ENCODE data around the gene SP9. TPM values are rescaled to one million over a fixed set of nuclear protein-coding genes. Genes with fewer than 3 reads are reported as not detected.

The SP9 gene
- polyA plus RNA-seq: not detected

- peaks cover 56% of the 10 kb centered on the region for H3K27me3 Mint-ChIP-seq
- H3K27ac Mint-ChIP-seq: peak within 1 kb of the TSS; percentile 93 to 94 (median 93)
- H3K4me1 Mint-ChIP-seq: peaks cover 2 to 10% (median 9%) of the 10 kb centered on the region in 3 donors
- H3K4me3 Mint-ChIP-seq: peak within 1 kb of the TSS; percentile 25 to 85 (median 74)
- H3K36me3 Mint-ChIP-seq: peaks cover 3% of the 10 kb centered on the region
- H3K9me3 Mint-ChIP-seq: peaks cover 0 to 18% (median 0%) of the 10 kb centered on the region in 3 donors
Measured at GRCh38 chr2:174334781-174335251, at the start of gene SP9. Gene SP9 (plus strand): TSS chr2:174334954. CDS start chr2:174335093, 139 bp downstream.

DNA sequence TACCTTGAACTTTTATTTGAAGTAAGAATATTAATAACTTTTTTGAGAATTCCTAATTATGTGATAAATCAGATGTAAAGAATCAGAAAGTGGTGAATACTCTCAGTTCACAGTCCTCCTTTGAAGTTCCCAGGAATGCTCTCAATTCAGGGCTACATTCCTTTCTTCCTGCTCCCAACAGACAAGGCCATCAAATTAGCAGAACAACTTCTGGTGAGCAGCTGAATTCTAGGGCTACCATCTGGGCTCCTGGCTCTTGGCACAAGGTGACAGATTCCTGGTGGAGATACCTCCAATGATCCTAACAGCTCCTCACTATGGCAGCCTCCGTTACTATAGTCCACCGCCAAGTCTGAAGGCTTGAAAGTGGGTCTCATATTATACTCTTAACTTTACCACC lies 48.6 kb upstream of the SP9 start:
- Mint-ChIP-seq H3K27me3 (peaks cover 21% of the 10 kb centered on the region), H3K9me3 (peaks cover 0 to 5% (median 0%) of the 10 kb centered on the region in 3 donors)

DNA sequence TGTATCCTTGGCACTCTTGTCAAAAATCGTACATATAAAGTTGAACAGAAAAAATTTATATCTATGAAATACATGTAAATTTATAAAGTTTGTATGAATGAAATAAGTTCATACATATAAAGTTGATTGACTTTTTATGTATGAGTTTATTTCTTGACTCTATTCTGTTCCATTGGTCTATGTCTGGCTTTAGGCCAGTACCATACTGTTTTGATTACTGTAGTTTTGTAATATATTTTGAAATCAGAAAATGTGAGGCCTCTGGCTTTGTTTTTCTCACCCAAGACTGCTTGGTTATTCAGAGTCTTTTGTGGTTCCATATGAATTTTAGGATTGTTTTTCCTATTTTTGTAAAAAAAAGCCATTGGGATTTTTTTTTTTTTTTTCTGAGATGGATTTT lies 41.8 kb upstream of the SP9 start:
- no peak overlapping the region for H3K4me3 Mint-ChIP-seq
- no peak overlapping the region for H3K27ac Mint-ChIP-seq
- H3K9me3 Mint-ChIP-seq: peaks cover 0 to 1% (median 0%) of the 10 kb centered on the region in 3 donors
- H3K27me3 Mint-ChIP-seq: no peaks in the 10 kb centered on the region
- H3K4me1 Mint-ChIP-seq: peaks cover 0 to 2% (median 0%) of the 10 kb centered on the region in 3 donors
- peaks cover 2% of the 10 kb centered on the region for H3K36me3 Mint-ChIP-seq

More for the DNA sequence above, 48.6 kb upstream of the SP9 start:
- Mint-ChIP-seq H3K36me3 (peaks cover 2% of the 10 kb centered on the region), H3K4me3 (no peak overlapping the region), H3K27ac (no peak overlapping the region), H3K4me1 (peaks cover 0 to 2% (median 0%) of the 10 kb centered on the region in 3 donors)

- Mint-ChIP-seq H3K36me3 (no peaks in the 10 kb centered on the region), H3K9me3 (no peaks in the 10 kb centered on the region), H3K4me3 (no peak overlapping the region), H3K27ac (no peak overlapping the region), H3K4me1 (no peaks in the 10 kb centered on the region), H3K27me3 (peaks cover under 1% of the 10 kb centered on the region)
Measured at GRCh38 chr2:174300114-174300513, 34.6 kb upstream of the SP9 start.

GRCh38 chr2:174312581-174313234 lies 22.0 kb upstream of the SP9 start:
- Mint-ChIP-seq H3K9me3 (peaks cover 0 to 2% (median 0%) of the 10 kb centered on the region in 3 donors), H3K27me3 (peaks cover 43% of the 10 kb centered on the region), H3K36me3 (peaks cover 3% of the 10 kb centered on the region), H3K4me3 (no peak overlapping the region), H3K4me1 (no peaks in the 10 kb centered on the region), H3K27ac (no peak overlapping the region)

DNA sequence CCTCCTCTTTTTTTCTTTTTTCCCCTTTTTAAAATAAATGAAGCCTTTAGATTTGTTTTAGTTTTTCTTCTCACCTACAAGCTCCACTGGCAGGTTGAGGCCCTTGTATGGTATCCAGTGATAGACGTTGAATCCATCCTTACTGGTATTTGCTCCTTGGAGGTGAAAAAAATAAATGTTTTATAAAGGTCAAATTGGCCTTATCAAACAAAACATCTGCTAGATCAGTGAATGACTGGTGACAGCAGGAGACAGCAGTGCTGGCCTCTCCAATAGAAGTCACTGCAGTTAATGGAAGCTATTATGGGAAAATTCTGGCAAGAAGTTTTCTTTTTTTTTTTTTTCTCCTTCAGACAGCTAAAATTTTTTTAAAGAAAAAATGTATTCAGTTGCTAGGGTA lies 12.6 kb upstream of the SP9 start:
- H3K9me3 Mint-ChIP-seq: peaks cover 0 to 3% (median 0%) of the 10 kb centered on the region in 3 donors
- H3K36me3 Mint-ChIP-seq: peaks cover 3% of the 10 kb centered on the region
- peaks cover 17% of the 10 kb centered on the region for H3K27me3 Mint-ChIP-seq
- peaks cover 6 to 9% (median 8%) of the 10 kb centered on the region in 3 donors for H3K4me1 Mint-ChIP-seq
- H3K4me3 Mint-ChIP-seq: no peak overlapping the region
- H3K27ac Mint-ChIP-seq: no peak overlapping the region

- Mint-ChIP-seq H3K4me1 (peaks cover 12 to 15% (median 13%) of the 10 kb centered on the region in 3 donors), H3K27ac (no peak overlapping the region), H3K9me3 (peaks cover 0 to 3% (median 0%) of the 10 kb centered on the region in 3 donors), H3K36me3 (peaks cover 3% of the 10 kb centered on the region), H3K4me3 (no peak overlapping the region), H3K27me3 (peaks cover 23% of the 10 kb centered on the region)
Measured at GRCh38 chr2:174322746-174323145, 12.0 kb upstream of the SP9 start.

DNA sequence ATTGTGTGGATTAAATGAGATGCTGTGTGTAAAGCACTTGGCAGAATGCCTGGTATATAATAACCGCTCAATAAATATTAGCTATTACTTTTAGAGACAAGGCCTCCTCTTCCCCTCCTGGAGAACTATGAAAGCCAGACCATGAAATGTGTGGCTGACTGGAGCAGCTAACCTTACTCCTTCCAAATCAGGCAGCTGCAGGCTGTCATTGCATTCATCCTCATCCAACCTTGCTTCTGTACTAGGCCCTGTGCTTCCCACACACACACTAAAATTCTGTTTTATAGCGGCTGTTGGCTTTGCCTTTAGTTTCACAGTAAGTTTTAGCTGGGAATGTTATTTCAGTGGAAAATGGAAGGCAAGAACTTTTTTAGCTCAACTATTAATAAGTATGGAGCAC lies 10.2 kb upstream of the SP9 start:
- peaks cover 14 to 27% (median 15%) of the 10 kb centered on the region in 3 donors for H3K4me1 Mint-ChIP-seq
- peak overlapping the region in 1 of 3 donors; percentile 49 for H3K27ac Mint-ChIP-seq
- peaks cover 3% of the 10 kb centered on the region for H3K36me3 Mint-ChIP-seq
- H3K27me3 Mint-ChIP-seq: peaks cover 32% of the 10 kb centered on the region
- H3K4me3 Mint-ChIP-seq: peak overlapping the region in 1 of 4 donors; percentile 27
- H3K9me3 Mint-ChIP-seq: peaks cover 0 to 3% (median 0%) of the 10 kb centered on the region in 3 donors

DNA sequence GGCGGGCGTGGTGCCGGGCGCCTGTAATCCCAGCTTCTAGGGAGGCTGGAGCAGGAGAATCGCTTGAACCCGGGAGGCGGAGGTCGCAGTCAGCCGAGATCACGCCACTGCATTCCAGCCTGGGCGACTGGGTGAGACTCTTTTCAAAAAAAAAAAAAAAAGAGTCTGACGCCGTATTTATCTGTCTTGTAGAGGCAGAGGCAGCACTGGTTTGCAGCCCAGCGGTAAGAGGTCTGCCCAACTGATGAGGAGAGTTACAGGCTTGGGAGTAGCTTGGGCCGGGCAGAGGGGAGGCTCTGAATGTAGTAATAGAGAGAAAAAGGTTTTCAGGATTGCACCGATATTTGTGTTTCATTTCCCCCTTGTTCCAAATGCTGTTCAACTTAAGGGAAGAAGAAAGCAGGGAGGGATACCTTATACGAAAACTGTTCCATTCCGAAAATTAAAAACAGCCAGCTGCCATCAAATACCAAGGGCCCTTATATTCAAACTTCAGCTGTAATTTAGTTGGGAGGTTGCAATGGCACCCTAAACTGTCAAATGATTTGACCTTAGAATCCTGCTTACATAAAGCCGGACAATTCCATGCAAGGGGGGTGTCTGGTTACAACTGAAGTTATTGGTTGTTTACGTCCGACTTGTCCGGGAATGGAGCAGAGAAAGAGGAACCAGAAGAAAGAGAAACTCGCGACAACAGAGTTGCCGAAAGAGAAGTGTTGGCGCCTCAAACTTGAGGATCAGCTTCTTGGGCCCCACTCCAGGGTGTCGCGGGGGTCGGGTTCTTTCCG lies 9.2 kb upstream of the SP9 start:
- peak overlapping the region; percentile 60 to 97 (median 92) for H3K4me3 Mint-ChIP-seq
- peaks cover 41% of the 10 kb centered on the region for H3K27me3 Mint-ChIP-seq
- H3K9me3 Mint-ChIP-seq: peaks cover 0 to 7% (median 0%) of the 10 kb centered on the region in 3 donors
- peak overlapping the region; percentile 56 to 86 (median 76) for H3K27ac Mint-ChIP-seq
- peaks cover 14 to 27% (median 15%) of the 10 kb centered on the region in 3 donors for H3K4me1 Mint-ChIP-seq
- H3K36me3 Mint-ChIP-seq: peaks cover 3% of the 10 kb centered on the region

DNA sequence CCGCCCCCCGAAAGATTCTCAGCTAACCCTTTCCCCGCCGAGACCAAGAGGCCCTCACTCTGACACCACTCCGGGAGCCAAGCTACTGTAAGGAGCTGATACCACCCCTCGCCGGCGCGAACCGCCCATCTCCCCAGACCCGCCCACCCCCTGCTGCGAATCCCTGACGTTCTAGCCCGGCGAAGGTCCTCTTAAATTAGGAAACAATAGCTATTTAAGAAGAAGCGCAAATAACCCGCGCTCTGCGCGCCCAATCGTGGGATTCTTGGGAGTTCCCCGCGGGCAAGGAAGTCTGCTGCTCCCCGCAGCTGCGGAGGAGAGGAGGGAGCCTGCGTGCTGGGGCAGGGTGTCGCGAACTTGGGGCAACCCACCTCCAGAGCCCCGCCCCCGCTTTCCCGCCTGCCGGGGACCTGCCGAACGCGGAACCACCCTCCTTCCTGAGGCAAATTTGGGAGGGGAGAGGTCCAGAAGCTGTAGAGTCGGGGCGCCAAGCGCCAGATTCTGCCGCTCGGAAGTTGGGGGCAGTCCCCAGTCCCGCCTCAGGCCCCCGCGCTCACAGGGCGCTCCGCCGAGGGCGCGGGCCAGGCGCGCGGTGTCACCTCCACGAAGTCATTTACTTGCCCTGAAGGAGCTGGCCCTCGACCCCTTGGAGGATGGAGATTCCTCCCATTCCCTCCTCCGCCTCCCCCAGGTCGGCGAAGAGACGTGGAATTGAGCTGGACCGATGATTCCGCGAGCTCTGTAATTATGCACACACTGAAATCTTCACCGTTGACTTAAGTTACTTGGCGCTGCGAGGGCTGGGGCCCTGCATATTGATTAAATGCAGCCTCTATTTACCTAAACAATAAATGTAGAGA lies 8.4 kb upstream of the SP9 start:
- H3K9me3 Mint-ChIP-seq: peaks cover 0 to 9% (median 0%) of the 10 kb centered on the region in 3 donors
- H3K4me3 Mint-ChIP-seq: peak overlapping the region; percentile 60 to 97 (median 92)
- H3K27me3 Mint-ChIP-seq: peaks cover 49% of the 10 kb centered on the region
- peak overlapping the region; percentile 56 to 86 (median 76) for H3K27ac Mint-ChIP-seq
- peaks cover 3% of the 10 kb centered on the region for H3K36me3 Mint-ChIP-seq
- H3K4me1 Mint-ChIP-seq: peaks cover 14 to 27% (median 15%) of the 10 kb centered on the region in 3 donors

DNA sequence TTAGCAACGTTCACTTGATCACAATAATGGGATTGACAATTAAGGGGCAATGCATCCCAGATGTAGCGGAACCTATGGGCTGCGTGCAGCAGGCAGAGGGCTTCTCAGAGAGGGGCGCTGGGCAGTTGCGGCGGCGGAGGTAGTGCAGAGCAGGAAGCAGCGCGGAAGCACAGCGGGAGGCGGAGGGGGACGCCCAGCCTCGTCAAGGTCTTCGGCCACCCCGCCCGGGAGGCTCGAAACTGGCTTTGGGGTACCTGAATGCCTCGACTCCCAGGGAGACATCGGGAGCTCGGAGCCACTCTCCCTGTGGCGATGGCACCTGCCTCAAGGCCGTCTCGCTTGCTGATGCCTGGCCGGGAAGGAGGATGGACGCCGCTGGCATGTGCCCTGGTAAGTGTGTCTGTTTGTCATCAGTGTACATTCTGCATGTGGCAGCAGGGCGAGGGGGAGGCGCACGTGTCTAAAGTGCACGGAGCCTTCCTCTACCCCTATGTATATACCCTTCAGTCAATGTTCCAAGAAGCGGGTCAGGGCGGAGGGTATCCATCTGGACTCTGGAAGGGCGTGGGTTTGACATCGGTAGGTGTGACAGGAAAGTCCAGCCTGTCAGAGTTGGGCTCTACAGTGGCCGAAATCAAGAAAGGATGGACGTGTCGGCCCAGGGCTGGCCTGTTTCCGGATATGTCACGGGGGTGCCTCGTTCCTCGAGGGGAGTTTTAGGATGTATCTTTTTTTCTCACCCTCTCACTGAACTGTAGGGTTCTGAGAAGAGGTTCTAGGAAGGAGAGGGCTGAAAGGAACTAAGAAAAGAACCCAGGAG lies 7.5 kb upstream of the SP9 start:
- H3K9me3 Mint-ChIP-seq: peaks cover 0 to 10% (median 0%) of the 10 kb centered on the region in 3 donors
- H3K27me3 Mint-ChIP-seq: peaks cover 54% of the 10 kb centered on the region
- peak overlapping the region; percentile 60 to 96 (median 90) for H3K4me3 Mint-ChIP-seq
- H3K4me1 Mint-ChIP-seq: peaks cover 14 to 27% (median 15%) of the 10 kb centered on the region in 3 donors
- peak overlapping the region; percentile 56 to 86 (median 81) for H3K27ac Mint-ChIP-seq
- H3K36me3 Mint-ChIP-seq: peaks cover 3% of the 10 kb centered on the region

DNA sequence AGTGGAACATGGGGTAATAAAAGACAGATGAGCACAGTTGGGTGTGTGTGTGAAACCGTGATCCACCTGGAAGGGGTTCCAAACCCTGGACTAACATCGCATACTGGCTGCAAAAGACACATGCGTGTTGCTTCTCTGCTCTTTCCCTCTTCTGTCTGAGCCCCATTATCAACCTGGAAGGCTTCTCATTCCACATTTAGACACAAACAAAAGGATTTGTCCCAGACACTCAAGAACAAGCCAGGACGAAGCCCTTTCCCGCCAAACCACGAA lies 7.0 kb upstream of the SP9 start:
- Mint-ChIP-seq H3K27ac (peak overlapping the region in 2 of 3 donors; percentile 56 to 86), H3K27me3 (peaks cover 59% of the 10 kb centered on the region), H3K9me3 (peaks cover 0 to 10% (median 0%) of the 10 kb centered on the region in 3 donors), H3K4me3 (peak overlapping the region; percentile 60 to 96 (median 90)), H3K36me3 (peaks cover 3% of the 10 kb centered on the region), H3K4me1 (peaks cover 15 to 27% (median 18%) of the 10 kb centered on the region in 3 donors)

DNA sequence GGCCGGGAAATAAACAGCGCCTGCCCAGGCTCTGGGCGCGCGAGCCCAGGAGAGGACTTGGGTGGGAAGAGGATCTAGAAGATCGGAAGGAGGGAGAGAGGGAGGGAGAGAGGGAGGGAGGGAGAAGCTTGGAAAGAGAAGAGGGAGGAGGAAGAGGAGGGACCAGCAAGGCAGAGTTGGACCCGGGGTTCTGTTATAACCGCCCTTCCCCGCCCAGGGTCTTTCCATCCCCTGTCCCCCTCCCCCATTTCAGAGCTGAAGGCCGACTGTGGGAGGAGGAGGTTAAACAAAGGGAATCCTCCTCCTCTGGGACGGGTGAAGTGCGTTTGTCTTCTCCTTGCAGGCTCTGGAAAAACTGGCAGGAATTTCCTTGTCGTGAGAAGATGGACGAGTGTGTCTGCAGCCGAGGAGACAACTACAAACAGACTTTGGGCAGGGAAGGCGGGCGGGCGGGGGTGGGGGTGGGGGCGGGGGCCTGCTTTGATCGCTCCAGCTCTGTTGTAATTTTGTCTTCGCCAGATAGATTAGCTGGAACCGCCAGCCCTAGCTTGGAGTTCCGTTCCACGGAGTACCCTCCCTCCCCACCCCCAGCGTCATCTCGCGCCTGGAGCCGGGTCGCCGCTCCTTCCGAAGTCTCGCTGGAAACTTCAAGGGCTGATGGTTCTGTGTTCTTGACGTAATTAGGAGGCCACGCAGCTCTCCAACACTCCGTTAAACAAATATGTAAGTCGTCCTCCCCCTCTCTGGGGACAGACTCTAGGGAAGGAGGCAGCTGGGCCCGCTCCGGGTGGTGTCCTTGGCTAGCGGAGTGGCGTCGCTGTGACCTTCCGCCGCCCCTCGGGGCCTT lies 6.4 kb upstream of the SP9 start:
- H3K4me3 Mint-ChIP-seq: peak overlapping the region; percentile 67 to 92 (median 88)
- peak overlapping the region; percentile 56 to 86 (median 74) for H3K27ac Mint-ChIP-seq
- H3K27me3 Mint-ChIP-seq: peaks cover 65% of the 10 kb centered on the region
- peaks cover 3% of the 10 kb centered on the region for H3K36me3 Mint-ChIP-seq
- H3K4me1 Mint-ChIP-seq: peaks cover 15 to 27% (median 18%) of the 10 kb centered on the region in 3 donors
- H3K9me3 Mint-ChIP-seq: peaks cover 0 to 10% (median 0%) of the 10 kb centered on the region in 3 donors

Data from IgD-negative memory B cell (primary cell).